ENCODE data around the gene PRRT4.

GRCh38 chr7:128362670-128363069 lies 1.2 kb upstream of the PRRT4 start:
- TF ChIP-seq EZH2 (IDR thresholded peaks at IDR 0.05; ENCODE audit: low read depth, unreplicated experiment) = no peak
- no peak for TF ChIP-seq CTCF (conservative IDR thresholded peaks at IDR 0.05; ENCODE audit: low read depth in 2 of 2)
- TF ChIP-seq POLR2AphosphoS5 (IDR thresholded peaks at IDR 0.05; ENCODE audit: low read depth) = no peak
- TF ChIP-seq EZH2phosphoT487 (IDR thresholded peaks at IDR 0.05; ENCODE audit: unreplicated experiment) = no peak
- TF ChIP-seq CREB1 (CRISPR knock-in tag; IDR thresholded peaks at IDR 0.05; ENCODE audit: low read depth) = no peak
